Measurements from ENCODE around the gene WIPF1.

Gene WIPF1

GRCh38 chr2:174627216-174627615, 29.6 kb upstream of the WIPF1 start:
- Histone ChIP-seq H3K4me3 (no peak overlapping the region), H3K9me3 (replicated peaks in 1 of 11) (no peaks in the 10 kb centered on the region), H3K36me3 (peaks cover 16 to 68% (median 39%) of the 10 kb centered on the region in 11 experiments; a peak in 19 of 22 replicates), H3K27me3 (no peaks in the 10 kb centered on the region), H3K4me2 (peak overlapping the region in 2 of 11 experiments; percentile 37 to 61; a peak in 2 of 22 replicates), H3K9ac (no peak overlapping the region), H3K4me1 (peaks cover 20 to 53% (median 29%) of the 10 kb centered on the region in 10 experiments), H3K27ac (no peak overlapping the region), H4K20me1 (peaks cover 0 to 53% (median 0%) of the 10 kb centered on the region in 11 experiments; a peak in 6 of 22 replicates)
- no peak for TF ChIP-seq Cebpa-rat (IDR thresholded peaks at IDR 0.05)

- H3K4me1 ChIP-seq = peaks cover 16 to 40% (median 22%) of the 10 kb centered on the region in 10 experiments
- H3K4me2 ChIP-seq = peak overlapping the region in 9 of 11 experiments; percentile 10 to 86 (median 62); a peak in 16 of 22 replicates
- TF ChIP-seq Cebpa-rat (IDR thresholded peaks at IDR 0.05) = no peak
- H3K9ac ChIP-seq = no peak overlapping the region
- H4K20me1 ChIP-seq = peaks cover 0 to 60% (median 6%) of the 10 kb centered on the region in 11 experiments; a peak in 6 of 22 replicates
- no peaks in the 10 kb centered on the region for H3K27me3 ChIP-seq
- H3K36me3 ChIP-seq = peaks cover 16 to 76% (median 29%) of the 10 kb centered on the region in 11 experiments; a peak in 18 of 22 replicates
- H3K27ac ChIP-seq = no peak overlapping the region
- H3K4me3 ChIP-seq = no peak overlapping the region
- H3K9me3 ChIP-seq (replicated peaks in 1 of 11) = no peaks in the 10 kb centered on the region
Observed at GRCh38 chr2:174624895-174625430, 27.4 kb upstream of the WIPF1 start.

- no peak overlapping the region for H3K9ac ChIP-seq
- TF ChIP-seq Cebpa-rat (IDR thresholded peaks at IDR 0.05) = no peak
Observed at GRCh38 chr2:174623690-174624089, 26.1 kb upstream of the WIPF1 start.

GRCh38 chr2:174623106-174623637, 25.6 kb upstream of the WIPF1 start:
- H3K27ac ChIP-seq = no peak overlapping the region
- H3K9ac ChIP-seq = no peak overlapping the region
- peak overlapping the region in 1 of 11 experiments; percentile 65; a peak in 2 of 22 replicates for H3K4me2 ChIP-seq
- H3K27me3 ChIP-seq = no peaks in the 10 kb centered on the region
- H3K4me3 ChIP-seq = no peak overlapping the region
- peaks cover 0 to 70% (median 6%) of the 10 kb centered on the region in 11 experiments; a peak in 6 of 22 replicates for H4K20me1 ChIP-seq
- peaks cover 6 to 74% (median 16%) of the 10 kb centered on the region in 11 experiments; a peak in 16 of 22 replicates for H3K36me3 ChIP-seq
- no peaks in the 10 kb centered on the region for H3K9me3 ChIP-seq (replicated peaks in 1 of 11)
- TF ChIP-seq Cebpa-rat (IDR thresholded peaks at IDR 0.05) = no peak
- H3K4me1 ChIP-seq = peaks cover 20 to 29% (median 23%) of the 10 kb centered on the region in 10 experiments

More at GRCh38 chr2:174623690-174624089, 26.1 kb upstream of the WIPF1 start:
- peaks cover 16 to 29% (median 20%) of the 10 kb centered on the region in 10 experiments for H3K4me1 ChIP-seq
- H3K4me2 ChIP-seq = peak overlapping the region in 6 of 11 experiments; percentile 57 to 86 (median 64); a peak in 9 of 22 replicates
- H3K36me3 ChIP-seq = peaks cover 11 to 76% (median 19%) of the 10 kb centered on the region in 11 experiments; a peak in 18 of 22 replicates
- no peak overlapping the region for H3K27ac ChIP-seq
- no peaks in the 10 kb centered on the region for H3K9me3 ChIP-seq (replicated peaks in 1 of 11)
- H3K4me3 ChIP-seq = no peak overlapping the region
- peaks cover 0 to 65% (median 6%) of the 10 kb centered on the region in 11 experiments; a peak in 6 of 22 replicates for H4K20me1 ChIP-seq
- no peaks in the 10 kb centered on the region for H3K27me3 ChIP-seq

GRCh38 chr2:174621323-174621722, 23.7 kb upstream of the WIPF1 start:
- Histone ChIP-seq H3K4me2 (peak overlapping the region in 2 of 11 experiments; percentile 19 to 23; a peak in 2 of 22 replicates), H3K4me1 (peaks cover 27 to 40% (median 34%) of the 10 kb centered on the region in 10 experiments), H3K27ac (no peak overlapping the region), H3K27me3 (no peaks in the 10 kb centered on the region), H3K9ac (no peak overlapping the region), H4K20me1 (peaks cover 0 to 81% (median 6%) of the 10 kb centered on the region in 11 experiments; a peak in 6 of 22 replicates), H3K9me3 (replicated peaks in 1 of 11) (no peaks in the 10 kb centered on the region), H3K36me3 (peaks cover 0 to 76% (median 8%) of the 10 kb centered on the region in 11 experiments; a peak in 11 of 22 replicates), H3K4me3 (no peak overlapping the region)
- TF ChIP-seq Cebpa-rat (IDR thresholded peaks at IDR 0.05) = no peak

GRCh38 chr2:174618179-174618578, 20.6 kb upstream of the WIPF1 start:
- Histone ChIP-seq H3K4me3 (no peak overlapping the region), H3K4me2 (peak overlapping the region in 10 of 11 experiments; percentile 9 to 60 (median 26); a peak in 15 of 22 replicates), H3K36me3 (peaks cover 0 to 65% (median 3%) of the 10 kb centered on the region in 11 experiments; a peak in 10 of 22 replicates), H3K27ac (no peak overlapping the region), H3K9ac (no peak overlapping the region), H4K20me1 (peaks cover 0 to 77% (median 0%) of the 10 kb centered on the region in 11 experiments; a peak in 3 of 22 replicates), H3K27me3 (no peaks in the 10 kb centered on the region), H3K4me1 (peaks cover 21 to 59% (median 24%) of the 10 kb centered on the region in 10 experiments), H3K9me3 (replicated peaks in 1 of 11) (no peaks in the 10 kb centered on the region)
- TF ChIP-seq Cebpa-rat (IDR thresholded peaks at IDR 0.05) = no peak

GRCh38 chr2:174617718-174618117, 20.1 kb upstream of the WIPF1 start:
- peaks cover 0 to 65% (median 3%) of the 10 kb centered on the region in 11 experiments; a peak in 9 of 22 replicates for H3K36me3 ChIP-seq
- peaks cover 21 to 60% (median 23%) of the 10 kb centered on the region in 10 experiments for H3K4me1 ChIP-seq
- TF ChIP-seq Cebpa-rat (IDR thresholded peaks at IDR 0.05) = no peak

GRCh38 chr2:174617120-174617519, 19.5 kb upstream of the WIPF1 start:
- Histone ChIP-seq H3K36me3 (peaks cover 0 to 61% (median 0%) of the 10 kb centered on the region in 11 experiments; a peak in 8 of 22 replicates), H3K27ac (no peak overlapping the region), H3K4me1 (peaks cover 21 to 60% (median 23%) of the 10 kb centered on the region in 10 experiments), H3K4me2 (peak overlapping the region in 7 of 11 experiments; percentile 17 to 87 (median 60); a peak in 11 of 22 replicates), H3K9me3 (replicated peaks in 1 of 11) (no peaks in the 10 kb centered on the region), H4K20me1 (peaks cover 0 to 82% (median 0%) of the 10 kb centered on the region in 11 experiments; a peak in 3 of 22 replicates), H3K4me3 (no peak overlapping the region), H3K27me3 (no peaks in the 10 kb centered on the region), H3K9ac (no peak overlapping the region)
- TF ChIP-seq Cebpa-rat (IDR thresholded peaks at IDR 0.05) = no peak

More at GRCh38 chr2:174617718-174618117, 20.1 kb upstream of the WIPF1 start:
- peaks cover 0 to 80% (median 0%) of the 10 kb centered on the region in 11 experiments; a peak in 3 of 22 replicates for H4K20me1 ChIP-seq
- no peak overlapping the region for H3K9ac ChIP-seq
- no peak overlapping the region for H3K4me3 ChIP-seq
- H3K4me2 ChIP-seq = peak overlapping the region in 10 of 11 experiments; percentile 9 to 87 (median 37); a peak in 14 of 22 replicates
- H3K9me3 ChIP-seq (replicated peaks in 1 of 11) = no peaks in the 10 kb centered on the region
- no peak overlapping the region for H3K27ac ChIP-seq
- no peaks in the 10 kb centered on the region for H3K27me3 ChIP-seq

All from BLaER1 treated with 17β-estradiol and CSF1 and Interleukin-3, amounts not matched to agents 10 nM and 100 nM (cell line).